SK-MEL-5 (cell line): Measurements from ENCODE around the gene CEACAM6. TPM values are rescaled to one million over a fixed set of nuclear protein-coding genes. Genes with fewer than 3 reads are reported as not detected.

Source experiments
- DNase-seq: peaks from one replicate; pipeline ENCODE4 v3.0.0-alpha.2; 2016; ENCODE audit warnings: low read depth, low spot score
- in situ Hi-C: cut with HindIII; loops from 2 replicates; pipeline ENCODE4 v1.10.0; 2016; ENCODE audit warnings: low sequenced_read_pairs, high pct_unique_total_duplicates, low pct_unique_long_range_greater_than_20kb
- total RNA-seq: library from RNA; depleted of rRNA; stranded (reverse); fragments of >200 nt; shearing (Covaris generic); gene quantifications from 2 replicates; pipeline ENCODE4 v1.2.3, GENCODE V29; 2014; rRNA removed

Gene CEACAM6
- total RNA-seq, 1 experiment from 2014 or later: not detected

GRCh38 chr19:41811036-41811435, 55.7 kb downstream of the CEACAM6 start:
- in situ Hi-C loops: no loop called here
- DNase-seq: no peak

- no peak for DNase-seq
- in situ Hi-C loops: no loop called here
Measured at GRCh38 chr19:41811981-41812380, 56.7 kb downstream of the CEACAM6 start.

DNA sequence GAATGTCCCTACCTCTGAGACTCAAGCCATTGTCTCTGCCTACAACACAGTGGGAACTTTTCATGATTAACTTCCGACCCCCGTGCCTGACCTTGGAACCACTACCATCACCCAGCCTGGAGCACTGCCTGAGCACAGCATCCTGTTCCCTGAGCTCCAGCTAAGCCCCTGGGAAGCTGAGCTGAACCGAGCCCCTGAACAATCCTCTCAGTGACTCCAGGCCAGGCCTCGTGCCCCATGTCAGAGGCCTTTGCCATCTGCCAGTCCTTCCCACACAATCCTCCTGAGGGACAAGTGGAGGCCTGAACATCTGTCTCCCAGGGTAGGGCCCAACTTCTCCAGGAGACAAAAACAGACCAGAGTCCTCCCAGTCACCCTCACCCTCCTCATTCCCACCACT, 58.6 kb downstream of the CEACAM6 start:
- DNase-seq: no peak
- in situ Hi-C loops: no loop called here

GRCh38 chr19:41815301-41815700, 60.0 kb downstream of the CEACAM6 start:
- in situ Hi-C loops: no loop called here

DNA sequence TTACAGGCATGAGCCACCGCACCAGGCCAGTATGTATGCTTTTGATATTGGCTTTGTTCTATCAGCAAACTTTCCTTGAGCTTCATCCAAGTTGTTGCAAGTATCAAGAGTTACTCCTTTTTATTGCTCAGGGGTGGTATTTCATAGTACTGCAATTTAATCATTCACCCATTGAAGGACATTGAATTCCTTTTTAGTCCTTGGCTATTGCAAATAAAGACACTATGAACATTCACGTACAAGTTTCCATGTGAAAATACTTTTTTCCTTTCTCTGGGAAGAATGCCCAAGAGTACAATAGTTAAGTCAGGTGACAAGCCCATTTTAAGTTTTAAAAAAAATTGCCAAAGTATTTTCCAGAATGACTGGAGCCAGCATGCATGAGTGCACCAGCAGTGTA, 61.4 kb downstream of the CEACAM6 start:
- no peak for DNase-seq
- in situ Hi-C loops: no loop called here

More at GRCh38 chr19:41815301-41815700, 60.0 kb downstream of the CEACAM6 start:
- no peak for DNase-seq

GRCh38 chr19:41821003-41821735, 65.8 kb downstream of the CEACAM6 start:
- in situ Hi-C loops: no loop called here
- peak; percentile 74 for DNase-seq

Other genes with a start within 250 kb of the CEACAM6 start
- 0.21 TPM in 1 of 2 replicates, not detected in the other for gene CEACAM21, start 179.4 kb upstream of the CEACAM6 start, total RNA-seq
- gene CEACAM4, start 128.5 kb upstream of the CEACAM6 start, total RNA-seq: not detected in 2 replicates
- not detected in 2 replicates for gene CEACAM7, start 67.3 kb upstream of the CEACAM6 start, total RNA-seq
- not detected in 2 replicates for gene CEACAM5, start 46.9 kb upstream of the CEACAM6 start, total RNA-seq
- not detected in 2 replicates for gene CEACAM3, start 41.1 kb downstream of the CEACAM6 start, total RNA-seq
- gene LYPD4, start 89.2 kb downstream of the CEACAM6 start, total RNA-seq: not detected in 2 replicates
- gene DMRTC2, start 89.5 kb downstream of the CEACAM6 start, total RNA-seq: not detected in 2 replicates
- 1,776 and 1,861 TPM in 2 replicates for gene RPS19, start 104.7 kb downstream of the CEACAM6 start, total RNA-seq
- gene CD79A, start 121.7 kb downstream of the CEACAM6 start, total RNA-seq: 0.11 and 0.37 TPM in 2 replicates
- 18.9 and 24.9 TPM in 2 replicates for gene ARHGEF1, start 127.7 kb downstream of the CEACAM6 start, total RNA-seq
- gene ERFL, start 172.9 kb downstream of the CEACAM6 start, total RNA-seq: not detected in 2 replicates
- gene RABAC1, start 203.8 kb downstream of the CEACAM6 start, total RNA-seq: 137 and 154 TPM in 2 replicates
- gene ATP1A3, start 238.7 kb downstream of the CEACAM6 start, total RNA-seq: 1.2 and 2.7 TPM in 2 replicates